ENCODE measurements around the gene CYB561D2.

- TF ChIP-seq CTCF (IDR thresholded peaks at IDR 0.05; ENCODE audit: low read depth, low read length) (no peak), EZH2phosphoT487 (IDR thresholded peaks at IDR 0.05; ENCODE audit: low read depth) (no peak)
Measured at GRCh38 chr3:50333744-50334328, 16.8 kb upstream of the CYB561D2 start.
